SIG-M5 (cell line): Measurements from ENCODE around the gene TMEM229B.

Experiments
- DNase-seq: peaks from one replicate; lab custom pipeline; 2025; lab: John Stamatoyannopoulos, UW

Gene TMEM229B

GRCh38 chr14:67485501-67486095, 2.9 kb downstream of the TMEM229B start:
- DNase-seq: no peak

DNA sequence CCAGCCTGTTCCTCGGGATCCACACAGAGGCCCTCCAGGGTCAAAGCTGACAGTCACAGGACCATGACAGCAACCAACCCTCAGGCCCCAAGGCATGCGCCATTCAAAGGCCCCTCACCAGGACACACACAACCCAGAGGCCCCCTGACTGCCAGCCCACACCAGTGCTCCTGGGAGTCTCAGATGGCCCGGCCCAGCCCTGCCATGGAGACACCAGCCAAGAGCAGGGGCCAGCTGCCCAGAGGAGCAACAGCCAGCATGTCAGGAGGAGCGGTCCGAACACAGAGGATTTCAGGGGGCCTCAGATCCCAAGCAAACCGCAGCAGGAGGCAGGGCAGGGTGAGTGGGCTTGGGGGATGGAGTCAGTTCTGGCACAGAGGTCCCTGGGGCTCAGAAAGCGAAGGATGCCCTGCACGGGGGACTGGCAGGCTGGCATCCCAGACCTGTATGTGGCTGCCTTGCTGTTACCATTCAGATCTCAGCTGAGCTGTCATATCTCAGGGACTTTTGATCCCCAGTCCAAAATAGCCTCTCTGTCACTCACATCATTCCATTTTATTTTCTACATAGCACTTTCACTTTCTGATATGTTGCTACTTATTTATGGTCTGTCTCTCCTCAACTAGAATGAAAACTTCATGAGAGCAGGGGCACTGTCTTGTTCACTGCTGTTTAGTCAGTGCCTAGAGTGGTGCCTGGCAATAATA, 4.8 kb downstream of the TMEM229B start:
- DNase-seq: no peak

- no peak for DNase-seq
Measured at GRCh38 chr14:67482231-67483164, 6.0 kb downstream of the TMEM229B start.

DNA sequence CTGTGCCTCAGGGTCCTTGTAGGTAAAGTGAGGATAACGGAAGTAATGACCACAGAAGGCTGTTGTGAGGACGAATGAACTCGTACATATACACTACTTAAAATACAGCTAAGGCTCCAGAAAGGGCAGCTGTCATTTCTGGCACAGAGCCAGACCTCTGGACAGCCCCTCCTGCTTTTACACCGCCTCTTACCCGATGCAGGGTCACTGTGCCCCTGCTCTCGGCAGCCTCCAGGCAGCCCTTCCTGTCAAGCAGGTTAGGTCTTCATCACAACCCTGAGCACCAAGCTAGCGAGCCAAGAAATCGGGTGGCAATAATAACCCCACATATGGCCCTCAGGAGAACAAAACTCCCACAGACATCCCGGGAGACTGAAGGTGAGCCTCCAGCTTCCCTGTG, 8.5 kb downstream of the TMEM229B start:
- no peak for DNase-seq

GRCh38 chr14:67478800-67479084, 9.8 kb downstream of the TMEM229B start:
- DNase-seq: no peak

- no peak for DNase-seq
Measured at GRCh38 chr14:67477926-67478799, 10.4 kb downstream of the TMEM229B start.

DNA sequence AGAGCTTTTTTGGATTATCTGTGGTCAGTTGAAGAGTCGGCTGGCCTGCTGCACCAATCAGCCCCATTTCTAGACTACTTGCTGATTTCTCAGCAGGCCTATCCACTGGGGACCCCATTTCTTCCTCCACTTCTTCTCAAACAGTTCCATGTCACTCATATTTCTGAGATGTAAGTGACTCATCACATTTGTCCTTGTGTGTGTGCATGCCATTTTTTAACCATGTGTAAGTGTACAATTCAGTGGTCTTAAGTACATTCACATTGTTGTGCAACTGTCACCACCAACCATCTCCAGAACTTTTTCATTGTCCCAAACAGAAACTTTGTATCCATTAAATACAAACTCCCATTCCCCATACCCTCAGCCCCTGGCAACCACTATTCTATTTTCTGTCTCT, 14.2 kb downstream of the TMEM229B start:
- DNase-seq: no peak

- no peak for DNase-seq
Measured at GRCh38 chr14:67473290-67474082, 15.0 kb downstream of the TMEM229B start.

GRCh38 chr14:67472726-67473125, 15.8 kb downstream of the TMEM229B start:
- no peak for DNase-seq

GRCh38 chr14:67469954-67470353, 18.6 kb downstream of the TMEM229B start:
- no peak for DNase-seq

- DNase-seq: no peak
Measured at GRCh38 chr14:67468378-67468730, 20.2 kb downstream of the TMEM229B start.

- DNase-seq: no peak
Measured at GRCh38 chr14:67467134-67467533, 21.4 kb downstream of the TMEM229B start.

GRCh38 chr14:67464879-67465278, 23.6 kb downstream of the TMEM229B start:
- DNase-seq: no peak

DNA sequence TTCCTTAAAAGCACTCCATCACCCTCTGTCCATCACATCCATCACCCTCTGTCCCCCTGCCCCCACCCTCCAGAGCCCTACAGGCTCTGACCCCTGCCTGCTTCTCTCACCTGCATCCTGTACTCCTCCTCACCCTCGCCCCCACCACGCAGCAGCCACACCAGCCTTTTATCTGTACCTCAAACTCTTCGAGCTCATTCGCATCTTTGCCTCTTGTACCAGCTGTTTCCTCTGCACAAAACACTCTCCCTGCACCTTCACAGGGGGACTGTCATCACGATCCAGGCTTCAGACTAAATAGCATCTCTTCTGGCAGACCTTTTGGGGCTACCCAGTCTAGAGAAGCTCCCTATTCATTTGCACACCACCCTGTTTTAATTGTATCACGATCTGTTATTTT, 24.1 kb downstream of the TMEM229B start:
- no peak for DNase-seq

GRCh38 chr14:67463900-67464299, 24.6 kb downstream of the TMEM229B start:
- DNase-seq: no peak

GRCh38 chr14:67461996-67462395, 26.5 kb downstream of the TMEM229B start:
- no peak for DNase-seq

DNA sequence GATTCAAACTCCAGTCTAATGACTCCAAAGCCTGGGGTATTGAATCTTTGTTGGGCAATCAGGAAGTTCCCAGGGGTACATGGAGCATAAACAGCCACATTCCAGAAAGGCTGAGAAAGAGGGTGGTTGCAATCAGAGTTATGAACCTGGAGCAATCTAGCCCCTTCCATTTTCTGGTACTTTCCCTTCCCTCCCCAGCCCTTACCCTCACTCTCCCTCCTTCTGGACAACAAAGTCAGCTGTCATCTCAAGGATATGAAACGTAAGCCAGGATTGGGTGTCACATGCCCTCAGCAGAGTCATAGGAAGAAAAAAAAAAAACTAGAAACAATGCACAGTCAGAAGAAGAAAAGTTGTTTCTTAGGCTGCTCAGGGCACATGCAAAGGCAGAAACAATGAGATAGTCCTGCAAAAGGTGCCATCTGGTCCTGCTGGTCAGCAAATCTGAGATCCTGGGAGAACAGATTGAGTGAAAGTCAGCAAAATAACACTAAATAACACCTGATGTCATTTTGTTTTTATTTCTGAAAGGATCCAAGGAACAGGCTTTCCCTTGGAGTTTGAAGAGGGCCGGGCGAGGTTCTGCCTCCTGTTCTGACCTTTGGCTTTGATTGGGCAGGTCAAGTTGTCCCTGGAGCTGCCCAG, 27.1 kb downstream of the TMEM229B start:
- no peak for DNase-seq

GRCh38 chr14:67459336-67459735, 29.2 kb downstream of the TMEM229B start:
- DNase-seq: no peak

- DNase-seq: no peak
Measured at GRCh38 chr14:67457782-67458181, 30.7 kb downstream of the TMEM229B start.

GRCh38 chr14:67456732-67457131, 31.8 kb downstream of the TMEM229B start:
- DNase-seq: no peak
